Neural cell (in vitro differentiated cells): Measurements from ENCODE around the gene PLAGL1.

Source experiments
- CTCF ChIP-seq: fragments of 450-650 bp; IDR thresholded peaks from 2 replicates; pipeline ENCODE4 v1.5.1; 2014; ENCODE audit warnings: antibody characterized with exemption, mild to moderate bottlenecking, moderate library complexity; ENCODE audit not compliant: poor library complexity, severe bottlenecking
- EP300 ChIP-seq: fragments of 450-650 bp; conservative IDR thresholded peaks from 2 replicates; pipeline ENCODE4 v1.6.1; 2014; ENCODE audit warnings: antibody characterized with exemption, mild to moderate bottlenecking, moderate library complexity; ENCODE audit not compliant: poor library complexity, severe bottlenecking
- EZH2 ChIP-seq: fragments of 200-600, 300-800 bp; shearing (Covaris generic), sonication (generic); IDR thresholded peaks from 2 replicates; pipeline ENCODE4 v1.6.1; 2014; ENCODE audit warnings: antibody characterized with exemption, low read length, borderline replicate concordance, mild to moderate bottlenecking; ENCODE audit not compliant: insufficient read depth, poor library complexity, severe bottlenecking
- POLR2AphosphoS5 ChIP-seq: IDR thresholded peaks from 2 replicates; pipeline ENCODE4 v1.6.1; 2012
- RAD21 ChIP-seq: fragments of 450-650 bp; conservative IDR thresholded peaks from 2 replicates; pipeline ENCODE4 v1.6.1; 2014; ENCODE audit warnings: antibody characterized with exemption, mild to moderate bottlenecking, moderate library complexity
- REST ChIP-seq: IDR thresholded peaks from 2 replicates; pipeline ENCODE4 v1.6.1; 2012; ENCODE audit warnings: borderline replicate concordance
- SMC3 ChIP-seq: fragments of 450-650 bp; conservative IDR thresholded peaks from 2 replicates; pipeline ENCODE4 v1.6.1; 2014; ENCODE audit warnings: antibody characterized with exemption, mild to moderate bottlenecking, moderate library complexity; ENCODE audit not compliant: poor library complexity
- TAF1 ChIP-seq: IDR thresholded peaks from 2 replicates; pipeline ENCODE4 v1.6.1; 2012; ENCODE audit warnings: low read depth

GRCh38 chr6:143993965-143994646 is 14.0 kb downstream of the PLAGL1 start:
- TF ChIP-seq CTCF (no peak), POLR2AphosphoS5 (peak; percentile 84), SMC3 (no peak), EZH2 (no peak), REST (peak; percentile 67), RAD21 (no peak), EP300 (peak; percentile 91), TAF1 (no peak)
